Stomach smooth muscle (tissue), 2 donors: ENCODE results near the gene OST4.
A peak's percentile ranks its signal among the peaks of the same experiment; 100 is the strongest.

Experiments
- H3K27ac ChIP-seq: one replicate; pipeline ENCODE4 v1.7.0; 2013; ENCODE audit warnings: mild to moderate bottlenecking, low read length, inconsistent platforms
- H3K27me3 ChIP-seq, 2 donors: one replicate each; pipeline ENCODE4 v1.7.0; 2013; ENCODE audit warnings: low read length in 2 of 2; ENCODE audit not compliant: insufficient read depth in 2 of 2, control insufficient read depth in 1 of 2
- H3K36me3 ChIP-seq, 2 donors: one replicate each; pipeline ENCODE4 v1.7.0; 2013; ENCODE audit warnings: low read length in 2 of 2; ENCODE audit not compliant: control insufficient read depth in 2 of 2, insufficient read depth in 2 of 2
- H3K4me1 ChIP-seq: one replicate; pipeline ENCODE4 v1.7.0; 2013; ENCODE audit warnings: low read length; ENCODE audit not compliant: control insufficient read depth, insufficient read depth
- H3K4me3 ChIP-seq, 2 donors: one replicate each; pipeline ENCODE4 v1.7.0; 2013; ENCODE audit warnings: low read length in 2 of 2
- H3K9ac ChIP-seq, 2 donors: one replicate each; pipeline ENCODE4 v1.7.0; 2013; ENCODE audit warnings: low read length in 2 of 2, mild to moderate bottlenecking in 1 of 2
- H3K9me3 ChIP-seq, 2 donors: one replicate each; pipeline ENCODE4 v1.7.0; 2013; ENCODE audit warnings: low read length in 2 of 2; ENCODE audit not compliant: control insufficient read depth in 2 of 2
- donor health status: healthy.
- donor health status: Pancreatic carcinoma.

OST4 gene

GRCh38 chr2:27084297-27085061, 13.0 kb upstream of the OST4 start:
- Histone ChIP-seq H3K27me3 (no peaks in the 10 kb centered on the region), H3K4me3 (peak overlapping the region in 1 of 2 donors; percentile 22), H3K9ac (peak overlapping the region in 1 of 2 donors; percentile 47), H3K27ac (peak overlapping the region; percentile 82), H3K4me1 (peaks cover 77% of the 10 kb centered on the region), H3K9me3 (no peaks in the 10 kb centered on the region), H3K36me3 (peaks cover 2 to 19% of the 10 kb centered on the region in 2 donors)

- peak overlapping the region in 1 of 2 donors; percentile 22 for H3K9ac ChIP-seq
- peaks cover 2 to 19% of the 10 kb centered on the region in 2 donors for H3K36me3 ChIP-seq
- H3K27me3 ChIP-seq = no peaks in the 10 kb centered on the region
- no peaks in the 10 kb centered on the region for H3K9me3 ChIP-seq
- peak overlapping the region; percentile 82 for H3K27ac ChIP-seq
- H3K4me1 ChIP-seq = peaks cover 85% of the 10 kb centered on the region
- H3K4me3 ChIP-seq = peak overlapping the region in 1 of 2 donors; percentile 22
These were observed 12.2 kb upstream of the OST4 start for GRCh38 chr2:27083410-27084296.

- H3K4me1 ChIP-seq = peaks cover 89% of the 10 kb centered on the region
- H3K4me3 ChIP-seq = peak overlapping the region in 1 of 2 donors; percentile 44
- peak overlapping the region in 1 of 2 donors; percentile 22 for H3K9ac ChIP-seq
- H3K36me3 ChIP-seq = peaks cover 2 to 19% of the 10 kb centered on the region in 2 donors
- H3K9me3 ChIP-seq = no peaks in the 10 kb centered on the region
- peak overlapping the region; percentile 82 for H3K27ac ChIP-seq
- no peaks in the 10 kb centered on the region for H3K27me3 ChIP-seq
These were observed 11.4 kb upstream of the OST4 start for GRCh38 chr2:27082773-27083409.

- Histone ChIP-seq H3K27me3 (no peaks in the 10 kb centered on the region), H3K4me1 (peaks cover 91% of the 10 kb centered on the region), H3K36me3 (peaks cover 2 to 19% of the 10 kb centered on the region in 2 donors), H3K27ac (peak overlapping the region; percentile 100), H3K9me3 (no peaks in the 10 kb centered on the region), H3K9ac (no peak overlapping the region), H3K4me3 (peak overlapping the region; percentile 90 to 93)
These were observed 10.7 kb upstream of the OST4 start for GRCh38 chr2:27081984-27082772.

GRCh38 chr2:27080603-27080936, 9.1 kb upstream of the OST4 start:
- H3K36me3 ChIP-seq = peaks cover 2 to 19% of the 10 kb centered on the region in 2 donors
- H3K4me1 ChIP-seq = peaks cover 92% of the 10 kb centered on the region
- peak overlapping the region; percentile 82 to 92 for H3K9ac ChIP-seq
- peak overlapping the region; percentile 90 to 93 for H3K4me3 ChIP-seq
- H3K27ac ChIP-seq = peak overlapping the region; percentile 100
- H3K27me3 ChIP-seq = no peaks in the 10 kb centered on the region
- no peaks in the 10 kb centered on the region for H3K9me3 ChIP-seq

- peaks cover 92% of the 10 kb centered on the region for H3K4me1 ChIP-seq
- peak overlapping the region; percentile 82 to 92 for H3K9ac ChIP-seq
- peaks cover 2 to 19% of the 10 kb centered on the region in 2 donors for H3K36me3 ChIP-seq
- peak overlapping the region; percentile 100 for H3K27ac ChIP-seq
- H3K27me3 ChIP-seq = no peaks in the 10 kb centered on the region
- H3K4me3 ChIP-seq = peak overlapping the region; percentile 90 to 93
- no peaks in the 10 kb centered on the region for H3K9me3 ChIP-seq
These were observed 8.7 kb upstream of the OST4 start for GRCh38 chr2:27080140-27080469.

- Histone ChIP-seq H3K36me3 (peaks cover 2 to 19% of the 10 kb centered on the region in 2 donors), H3K27ac (peak overlapping the region; percentile 100), H3K27me3 (no peaks in the 10 kb centered on the region), H3K9ac (peak overlapping the region; percentile 82 to 92), H3K4me1 (peaks cover 92% of the 10 kb centered on the region), H3K9me3 (no peaks in the 10 kb centered on the region), H3K4me3 (peak overlapping the region; percentile 90 to 93)
These were observed 8.0 kb upstream of the OST4 start for GRCh38 chr2:27079233-27080139.

GRCh38 chr2:27078267-27079194, 7.1 kb upstream of the OST4 start, which contains the start of gene EMILIN1:
Gene EMILIN1 (plus strand): TSS chr2:27078615. CDS start chr2:27079066, 451 bp downstream.
- Histone ChIP-seq H3K4me1 (peaks cover 92% of the 10 kb centered on the region), H3K9me3 (no peaks in the 10 kb centered on the region), H3K4me3 (peak within 1 kb of the TSS; percentile 90 to 93), H3K9ac (peak within 1 kb of the TSS; percentile 82 to 92), H3K36me3 (peaks cover 2 to 19% of the 10 kb centered on the region in 2 donors), H3K27me3 (no peaks in the 10 kb centered on the region), H3K27ac (peak within 1 kb of the TSS; percentile 100)

GRCh38 chr2:27077231-27077630, 5.8 kb upstream of the OST4 start:
- H3K4me3 ChIP-seq = no peak overlapping the region
- H3K27me3 ChIP-seq = no peaks in the 10 kb centered on the region
- no peaks in the 10 kb centered on the region for H3K9me3 ChIP-seq
- peaks cover 91% of the 10 kb centered on the region for H3K4me1 ChIP-seq
- H3K27ac ChIP-seq = peak overlapping the region; percentile 100
- peaks cover 0 to 16% of the 10 kb centered on the region in 2 donors for H3K36me3 ChIP-seq
- no peak overlapping the region for H3K9ac ChIP-seq
